Endometrium (tissue), 2 donors: ENCODE results near the gene AUTS2.

Experiments
- FAIRE-seq: peaks from 2 replicates; lab custom pipeline; 2012; peaks lifted over from hg19 to GRCh38; lab: Jason Lieb, UNC
- donor health status: control.
- donor health status: control.

The AUTS2 gene

DNA sequence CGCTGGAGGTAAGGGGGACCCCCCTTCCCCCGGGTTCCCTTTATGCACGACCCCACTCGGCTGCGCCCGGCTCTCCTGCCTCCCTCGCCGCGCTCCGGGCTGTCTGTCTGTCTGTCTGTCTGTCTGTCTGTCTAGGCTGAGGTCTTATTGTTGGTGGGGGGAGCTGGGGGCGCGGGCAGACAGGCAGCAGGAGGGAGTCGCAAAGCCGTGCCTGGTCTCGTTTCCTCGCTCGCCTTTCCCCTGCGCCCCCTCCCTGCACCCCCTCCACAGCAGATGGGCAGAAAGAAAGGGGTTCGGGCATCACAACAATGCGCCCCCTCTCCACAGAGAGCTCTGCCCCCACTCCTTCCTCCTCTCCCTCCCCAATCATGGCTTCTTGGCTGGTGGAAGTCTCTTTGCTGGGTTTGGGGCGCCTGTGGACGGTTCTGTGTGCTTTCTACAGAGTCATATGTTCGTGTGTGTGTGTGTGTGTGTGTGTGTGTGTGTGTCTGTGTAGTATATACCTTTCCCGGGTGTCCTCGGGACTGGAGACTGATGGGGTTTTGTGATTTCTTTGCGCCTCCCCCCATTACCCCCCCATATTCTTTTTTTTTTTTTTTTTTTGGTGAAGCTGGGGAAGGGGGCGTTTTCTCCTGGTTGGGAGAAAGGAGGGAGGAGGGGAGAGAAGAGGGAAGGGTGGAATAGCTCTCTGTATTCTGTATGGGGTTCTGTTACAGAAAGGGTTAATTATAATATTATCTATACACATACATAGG lies 1.9 kb downstream of the AUTS2 start:
- no peak for FAIRE-seq

DNA sequence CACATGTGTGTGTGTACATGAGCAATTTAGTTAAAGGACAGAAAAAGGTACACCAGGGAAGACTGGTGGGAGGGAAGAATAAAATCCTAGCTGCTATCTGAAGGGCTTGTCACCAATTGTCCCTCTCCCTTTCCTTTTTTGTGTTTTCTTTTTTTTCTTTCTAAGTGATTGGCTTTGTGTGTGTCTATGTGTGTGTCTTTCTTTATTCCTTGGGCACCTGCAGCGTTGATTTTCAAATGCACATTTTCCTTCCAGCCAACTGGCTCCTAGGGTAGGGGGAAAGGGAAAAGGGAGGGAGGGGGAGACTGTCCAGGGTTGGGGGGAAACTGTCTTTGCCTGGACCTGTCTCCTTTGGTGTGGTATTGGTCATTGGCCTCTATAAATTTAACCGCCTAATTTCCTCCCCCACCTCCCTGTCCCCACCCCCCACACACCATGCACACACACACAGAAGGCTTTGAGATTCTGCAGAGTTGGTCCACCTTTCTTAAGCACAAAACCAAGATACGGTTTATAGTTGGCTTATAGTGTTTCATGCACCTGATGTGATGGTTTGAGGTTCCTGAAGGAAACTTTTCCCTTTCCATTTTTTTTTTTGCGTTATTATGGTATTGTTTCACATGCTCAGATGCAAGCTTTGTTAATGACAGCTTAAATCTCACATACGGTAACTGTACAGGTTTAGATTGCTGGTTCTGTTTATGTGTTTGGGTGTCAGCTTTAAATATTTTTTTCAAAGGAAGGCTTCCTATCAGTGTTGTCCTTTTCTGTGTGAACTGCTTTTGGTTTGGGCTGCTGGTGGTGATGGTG lies 2.6 kb downstream of the AUTS2 start:
- no peak for FAIRE-seq

DNA sequence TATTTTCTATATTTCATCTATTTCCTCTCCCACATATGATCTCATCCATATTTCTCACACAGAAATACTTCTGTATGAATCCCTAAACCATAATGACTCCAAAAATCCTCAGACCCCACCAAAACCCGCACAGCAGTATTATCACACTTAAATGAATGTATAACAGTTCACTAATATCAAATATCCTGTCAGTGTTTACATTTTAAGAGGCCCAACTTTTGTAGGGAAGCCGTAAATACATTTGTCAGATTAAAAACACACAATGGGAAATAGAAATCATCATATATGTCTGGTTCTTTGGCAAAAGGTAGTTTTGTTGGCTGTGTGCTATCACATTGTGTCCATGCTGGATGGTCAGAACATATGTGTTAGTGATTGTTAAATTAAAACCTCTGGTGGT lies 4.2 kb downstream of the AUTS2 start:
- no peak for FAIRE-seq

DNA sequence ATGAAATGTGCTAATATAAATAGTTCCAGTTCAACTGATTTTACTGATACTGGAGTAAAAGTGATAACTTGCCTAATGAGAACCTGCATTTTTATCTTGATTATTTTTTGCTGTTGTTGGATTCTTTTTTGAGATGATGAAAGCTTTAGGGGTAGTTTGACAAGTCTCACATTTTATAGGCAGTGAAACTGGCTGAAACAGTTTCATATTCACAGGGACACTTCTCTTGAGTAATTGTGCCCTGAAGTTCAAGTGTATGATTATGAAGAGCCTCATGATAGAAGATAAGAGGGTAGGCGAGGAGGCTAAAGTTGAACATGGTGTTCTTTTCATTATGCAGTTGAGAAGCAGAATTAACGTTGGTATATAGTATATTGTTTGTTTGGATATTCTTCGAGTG lies 5.1 kb downstream of the AUTS2 start:
- FAIRE-seq, result no peak

DNA sequence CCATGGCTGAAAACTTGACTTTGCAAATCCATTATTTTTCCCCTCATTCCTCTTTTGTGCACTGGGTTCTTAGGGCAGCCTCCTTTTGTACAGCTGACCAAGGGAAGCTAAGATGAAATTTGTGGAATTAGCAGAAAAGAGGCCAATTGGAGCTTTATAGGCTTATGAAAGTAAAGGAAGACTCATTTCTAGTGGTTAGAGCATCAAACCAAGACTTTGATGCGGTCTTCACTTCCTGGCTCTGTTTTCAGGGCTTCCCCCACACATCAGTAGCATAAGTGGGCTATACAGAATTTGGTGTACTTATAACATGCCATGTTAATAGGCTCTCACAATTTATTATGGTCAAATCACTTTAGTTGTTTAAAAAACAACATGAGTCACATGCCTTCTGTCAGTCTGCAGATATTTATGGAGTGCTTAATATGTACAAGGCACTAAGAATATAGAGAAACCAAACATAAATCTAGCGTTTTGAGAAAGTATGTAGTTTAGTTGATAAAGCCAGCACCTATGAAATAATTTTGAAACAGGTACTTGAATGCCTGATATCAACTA lies 5.7 kb downstream of the AUTS2 start:
- no peak for FAIRE-seq

DNA sequence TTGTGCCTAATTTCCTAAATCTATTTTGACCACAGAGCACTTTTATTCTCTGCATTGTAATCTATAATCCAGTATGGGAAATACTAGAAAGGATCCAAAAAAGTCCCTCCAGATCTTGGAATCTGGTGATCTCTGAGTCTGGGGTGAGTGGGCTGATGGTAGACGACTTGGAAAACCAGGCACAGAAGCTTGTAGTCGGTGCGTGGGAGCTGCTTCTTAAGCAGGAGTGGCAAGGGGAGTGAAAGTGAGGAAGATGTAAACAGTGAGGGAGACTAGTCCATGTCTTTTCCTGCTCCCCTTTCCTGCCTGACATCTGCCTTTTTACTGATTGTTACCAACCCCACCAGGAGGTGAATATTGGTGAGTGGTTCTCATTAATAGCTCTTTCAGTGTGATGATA lies 6.8 kb downstream of the AUTS2 start:
- FAIRE-seq, result no peak

DNA sequence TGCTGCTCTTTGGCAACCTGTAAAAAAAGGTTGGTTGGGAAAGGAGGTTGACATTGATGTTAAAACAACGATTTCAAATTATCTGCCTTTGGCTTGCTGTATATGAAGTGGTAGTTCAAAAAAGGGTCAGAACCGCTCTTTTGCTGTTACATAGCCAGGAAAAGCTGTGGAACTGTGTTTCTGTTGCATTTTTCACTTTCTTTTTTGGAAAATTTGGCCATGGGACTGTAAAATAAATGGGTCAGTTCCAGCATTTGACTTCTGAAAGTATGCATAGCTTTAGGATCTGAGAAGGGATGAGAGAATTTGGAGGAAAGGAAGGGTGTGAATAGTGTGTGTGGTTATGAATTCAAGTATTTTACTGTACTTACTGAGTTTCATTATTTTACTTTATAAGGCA lies 7.3 kb downstream of the AUTS2 start:
- no peak for FAIRE-seq

DNA sequence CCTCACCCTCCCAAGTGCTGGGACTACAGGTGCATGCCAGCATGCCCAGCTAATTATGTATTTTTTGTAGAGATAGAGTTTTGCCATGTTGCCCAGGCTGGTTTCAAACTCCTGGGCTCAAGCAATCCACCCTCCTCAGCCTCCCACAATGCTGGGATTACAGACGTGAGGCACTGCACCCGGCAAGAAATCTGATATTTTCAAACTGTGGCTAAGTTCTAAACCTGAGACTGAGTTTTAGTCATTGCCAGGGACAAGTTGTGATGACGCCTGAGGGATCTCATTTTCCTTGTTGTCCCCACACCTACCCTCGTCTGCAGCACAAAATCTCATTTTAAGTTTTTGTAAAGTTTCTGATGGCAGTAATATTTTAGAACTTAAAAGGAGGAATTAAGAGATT lies 9.8 kb downstream of the AUTS2 start:
- FAIRE-seq, result no peak

DNA sequence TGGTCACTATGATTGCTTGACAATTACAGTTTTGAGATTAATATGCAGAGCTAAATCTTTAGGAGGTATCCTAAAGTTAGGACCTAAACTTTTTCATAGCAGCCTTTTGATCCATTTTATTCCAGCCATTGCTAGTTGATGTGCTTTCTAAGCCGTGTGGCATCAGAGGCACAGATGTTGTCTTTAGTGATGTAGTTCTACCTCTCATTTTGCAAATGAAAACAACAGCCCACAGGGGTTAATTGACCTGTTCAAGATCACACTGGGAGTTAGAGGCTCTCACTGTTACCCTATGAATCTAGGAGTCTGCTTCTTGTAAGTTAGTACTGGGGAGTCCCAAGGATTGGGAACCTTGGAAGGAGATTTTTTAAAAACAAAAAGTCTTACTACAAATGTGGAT lies 10.6 kb downstream of the AUTS2 start:
- FAIRE-seq, result no peak

DNA sequence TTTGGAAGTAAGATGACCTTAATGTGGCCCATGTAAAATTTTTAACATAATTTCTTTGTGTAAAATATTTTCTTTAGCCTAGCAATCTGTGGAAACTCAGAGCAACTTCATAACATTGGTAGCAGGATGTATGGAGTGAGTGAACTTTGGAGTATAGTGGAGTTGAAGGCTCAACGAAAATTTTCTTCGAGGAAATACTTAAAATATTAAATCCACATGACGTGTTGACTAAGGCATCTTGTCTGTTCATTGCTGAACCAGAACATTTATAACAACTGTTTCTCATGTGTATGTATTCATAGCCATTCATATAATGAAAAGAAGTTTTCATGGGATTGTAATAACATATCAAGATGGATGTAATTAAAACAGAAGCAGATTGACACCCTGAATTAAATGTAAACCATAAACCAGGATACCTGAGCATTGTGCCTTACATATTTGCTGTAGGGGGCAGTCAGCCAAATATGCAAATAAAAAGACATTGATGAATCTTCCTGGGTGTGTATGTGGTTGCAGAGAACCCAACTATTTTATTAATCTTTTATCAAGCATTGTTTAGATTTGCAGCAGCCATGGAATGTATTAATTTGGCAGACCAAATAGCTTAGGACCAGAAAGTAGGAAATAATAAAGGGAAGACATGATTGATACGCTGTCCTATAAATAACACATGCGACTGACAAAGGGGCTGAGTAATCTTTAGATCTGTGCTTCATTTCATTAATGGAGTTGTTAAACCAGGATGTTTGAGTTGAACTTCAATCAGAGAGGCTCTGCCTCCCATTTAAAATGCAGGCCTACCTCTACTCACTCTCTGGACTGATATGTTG lies 11.5 kb downstream of the AUTS2 start:
- no peak for FAIRE-seq

DNA sequence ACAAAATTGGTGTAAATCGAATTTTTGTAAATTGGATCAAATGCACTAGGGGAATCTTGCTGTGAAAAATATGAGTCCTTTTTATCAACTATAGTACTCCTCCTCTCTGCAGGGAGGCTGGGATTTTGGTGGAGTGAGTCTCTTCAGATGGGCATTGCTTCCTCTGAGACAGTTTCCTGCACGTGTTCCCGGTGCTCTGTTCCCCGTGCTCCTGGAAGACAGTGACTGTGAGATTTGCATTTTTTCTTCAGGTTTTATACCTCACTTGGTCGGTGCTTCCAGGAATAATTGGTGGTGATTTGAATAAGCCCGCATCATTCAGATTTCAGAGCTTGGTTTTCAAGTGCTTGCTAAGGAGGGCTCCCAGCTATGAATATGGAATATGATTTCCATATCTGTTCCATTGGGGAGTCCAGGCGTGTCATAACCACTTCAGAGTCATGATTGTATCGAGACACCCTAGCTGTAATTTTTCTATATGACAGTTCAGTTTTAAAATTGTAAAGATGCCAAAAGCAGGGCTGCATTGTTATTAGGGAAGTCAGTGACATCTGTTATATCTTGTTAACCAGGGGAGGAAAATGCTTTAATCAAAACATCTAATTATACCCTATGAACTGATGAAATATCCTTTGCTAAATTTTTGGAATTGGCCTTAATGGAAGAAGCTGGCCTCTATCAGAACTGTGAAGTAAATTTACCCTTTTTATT lies 12.3 kb downstream of the AUTS2 start:
- no peak for FAIRE-seq

DNA sequence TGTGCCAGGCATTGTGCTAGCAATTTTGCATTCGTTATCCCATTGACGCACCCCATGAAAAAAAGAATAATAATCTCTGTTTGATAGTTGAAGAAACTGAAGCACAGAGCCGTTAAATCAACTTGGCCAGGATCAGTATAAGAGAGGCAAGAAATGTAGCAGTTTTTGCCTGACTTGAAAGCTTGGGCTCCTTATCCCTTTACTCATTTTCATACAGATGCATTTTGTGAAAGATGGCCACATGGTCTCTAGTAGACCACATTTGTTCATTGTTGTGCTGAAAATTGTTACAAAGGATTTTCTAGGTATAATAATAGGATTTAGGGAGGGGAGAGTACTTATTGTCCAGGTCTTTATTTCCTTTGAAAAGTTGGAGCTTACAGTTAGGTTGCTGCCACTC lies 14.7 kb downstream of the AUTS2 start:
- FAIRE-seq, result no peak

DNA sequence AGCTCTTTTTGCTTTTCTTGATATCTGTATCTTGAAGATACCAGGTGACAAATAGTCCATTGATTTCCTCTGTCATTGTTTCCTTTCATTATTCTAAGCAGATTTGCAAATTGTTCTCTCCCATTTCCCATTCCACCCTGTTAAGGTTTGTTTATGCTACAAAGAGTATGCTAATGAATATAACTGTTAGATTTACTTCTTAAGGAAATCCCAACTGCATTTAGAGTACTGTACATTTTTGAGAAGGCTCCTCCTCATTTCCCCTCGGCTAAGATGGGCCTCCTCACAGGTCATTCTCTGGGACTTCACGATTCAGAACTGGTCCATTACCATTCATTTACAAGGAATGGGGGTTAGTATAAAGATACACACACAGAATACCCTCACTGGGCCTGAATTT lies 15.6 kb downstream of the AUTS2 start:
- no peak for FAIRE-seq

DNA sequence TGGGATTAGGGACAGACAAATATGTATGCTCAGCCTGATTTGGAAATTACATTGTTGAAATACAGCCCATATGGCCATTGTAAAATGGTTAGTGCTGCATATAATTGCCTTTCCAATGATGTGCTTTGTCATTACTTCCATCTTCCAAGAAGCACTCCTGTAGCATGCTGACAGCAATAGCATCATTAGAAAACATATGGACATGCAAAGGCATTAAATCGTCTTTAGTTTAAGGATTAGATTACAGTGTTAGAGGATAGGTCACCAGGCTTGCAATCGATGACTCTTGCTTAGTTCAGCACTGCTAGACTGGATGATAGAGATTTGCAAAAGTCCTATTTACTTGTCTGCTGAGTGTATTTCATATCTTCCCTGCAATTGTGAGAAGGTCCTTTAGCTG lies 17.4 kb downstream of the AUTS2 start:
- no peak for FAIRE-seq

DNA sequence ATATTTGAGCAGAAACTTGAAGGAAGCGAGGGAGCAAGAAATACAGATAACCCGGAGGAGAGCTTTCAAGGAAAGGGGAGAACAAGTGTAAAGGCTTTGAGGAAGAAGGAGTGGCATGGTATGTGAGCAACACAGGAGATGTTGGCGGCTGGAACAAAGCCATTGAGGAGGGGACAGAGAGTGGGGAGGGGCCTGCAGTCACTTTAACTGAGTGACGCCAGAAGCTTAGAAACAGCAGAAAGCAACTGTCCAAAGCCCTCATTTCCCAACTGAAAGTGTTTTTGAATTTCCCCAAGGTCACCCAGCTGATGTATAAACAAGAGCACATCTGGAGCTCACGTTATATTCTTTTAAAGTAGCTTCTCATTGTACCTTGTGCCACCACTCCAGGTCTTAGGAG lies 19.1 kb downstream of the AUTS2 start:
- no peak for FAIRE-seq

DNA sequence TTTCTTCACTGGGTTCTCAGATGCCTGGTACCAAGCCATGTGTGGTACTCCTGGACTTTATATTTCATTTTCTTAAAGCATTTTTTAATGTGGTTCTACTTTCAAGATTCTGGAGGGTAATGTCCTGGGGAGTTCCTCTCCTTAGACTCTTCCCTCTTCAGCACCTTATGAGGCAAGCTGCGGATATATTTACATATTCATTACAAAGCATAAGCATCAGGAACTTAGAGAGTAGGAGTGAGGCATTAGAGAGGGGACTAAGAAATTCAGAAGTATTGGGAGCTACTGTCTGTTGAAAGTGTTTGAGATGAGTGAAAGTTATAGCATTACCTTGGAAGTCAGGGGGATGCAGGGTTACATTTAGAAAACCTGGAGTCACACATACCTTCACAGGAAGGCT lies 20.8 kb downstream of the AUTS2 start:
- no peak for FAIRE-seq

DNA sequence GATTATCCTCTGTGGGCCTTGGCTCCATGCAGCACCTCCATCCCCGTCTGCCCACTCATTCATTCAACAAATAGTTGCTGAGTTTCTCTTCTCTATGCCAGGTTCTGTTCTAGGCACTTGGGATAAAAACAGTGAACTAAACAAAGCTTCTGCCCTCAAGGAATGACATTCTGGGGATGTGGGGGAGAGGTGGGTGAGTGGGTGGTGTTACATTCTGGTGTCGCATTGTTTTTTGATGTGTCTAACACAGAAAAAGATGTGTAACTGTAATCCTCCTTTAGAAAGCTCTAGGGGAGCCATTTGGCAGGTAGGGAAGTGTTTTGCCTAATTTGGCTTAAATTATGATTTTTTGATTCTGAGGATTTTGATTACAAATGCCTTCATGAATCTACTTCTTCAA lies 21.4 kb downstream of the AUTS2 start:
- no peak for FAIRE-seq

DNA sequence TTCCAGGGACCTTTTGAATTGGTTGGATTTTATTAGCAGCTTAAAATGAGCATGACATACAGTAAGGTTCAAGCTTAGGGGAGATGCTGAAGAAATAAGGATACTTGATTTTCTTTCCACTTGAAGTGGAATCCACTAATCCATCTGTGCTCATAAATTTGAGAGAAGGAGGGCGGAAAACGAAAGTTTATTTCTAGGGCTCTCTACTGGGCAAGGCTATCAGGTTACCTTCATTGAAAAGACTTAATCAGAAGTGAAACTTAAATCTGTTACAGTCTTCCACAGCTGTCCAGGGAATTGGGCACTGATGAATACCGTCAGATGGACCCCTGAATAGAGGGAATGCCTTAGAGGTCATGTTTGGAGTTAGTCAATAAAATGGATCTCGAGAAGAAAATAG lies 21.8 kb downstream of the AUTS2 start:
- FAIRE-seq, result no peak

DNA sequence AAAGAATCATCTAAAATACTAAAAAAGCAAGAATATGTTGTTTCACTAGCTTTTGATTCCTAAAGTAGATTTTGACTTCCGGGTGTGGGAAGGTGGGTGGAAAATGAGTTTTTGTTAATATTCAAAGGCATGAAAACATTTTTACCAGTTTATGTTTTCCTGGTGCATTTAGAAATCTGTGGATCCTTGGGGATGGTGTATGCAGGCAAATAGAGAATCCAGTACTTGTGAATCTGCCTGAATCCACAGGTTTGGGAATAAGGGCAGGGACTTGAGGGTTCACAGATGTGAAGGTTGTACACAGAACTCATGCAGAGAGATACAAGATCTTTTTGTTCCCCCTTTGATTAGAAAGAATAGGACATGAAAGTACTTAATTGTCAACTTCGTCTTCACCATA lies 22.4 kb downstream of the AUTS2 start:
- no peak for FAIRE-seq

DNA sequence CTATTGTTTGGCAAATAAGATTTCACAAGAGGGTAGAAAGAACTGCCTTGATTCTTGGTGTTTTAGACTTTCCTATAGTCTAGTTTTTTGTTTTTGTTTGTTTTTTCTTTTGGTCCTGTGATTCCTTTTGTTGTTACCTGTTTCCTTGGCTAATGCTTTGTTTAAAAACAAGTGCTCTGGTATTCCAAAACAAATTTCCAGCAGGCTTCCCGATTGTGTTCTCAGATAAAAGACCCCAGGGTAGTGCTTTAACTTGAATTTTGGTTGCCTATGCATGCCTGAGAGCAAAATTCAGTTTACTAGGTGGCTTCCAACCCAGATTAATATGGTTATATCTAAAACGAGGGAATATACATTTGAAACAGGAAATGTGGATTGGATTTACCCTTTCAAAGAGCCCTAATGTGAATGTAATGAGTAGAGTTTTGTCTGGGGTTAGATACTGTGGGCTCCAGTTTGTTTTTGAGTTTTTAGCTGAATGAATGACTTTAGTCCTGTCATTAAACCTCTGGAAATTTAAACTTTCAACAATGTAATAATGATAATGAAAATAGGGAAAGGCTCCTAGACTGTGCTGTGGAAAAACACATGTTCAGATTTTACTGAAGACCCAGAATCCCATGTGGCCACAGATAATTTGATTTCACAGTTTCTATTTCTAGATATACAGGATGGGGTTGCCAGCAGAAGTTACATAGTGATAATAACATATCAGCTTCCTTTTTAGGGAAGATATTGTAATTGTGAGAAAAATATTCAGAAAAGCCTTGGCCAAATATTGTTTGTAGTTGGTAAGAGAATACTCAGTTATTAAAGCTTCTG lies 23.9 kb downstream of the AUTS2 start:
- FAIRE-seq, result no peak

DNA sequence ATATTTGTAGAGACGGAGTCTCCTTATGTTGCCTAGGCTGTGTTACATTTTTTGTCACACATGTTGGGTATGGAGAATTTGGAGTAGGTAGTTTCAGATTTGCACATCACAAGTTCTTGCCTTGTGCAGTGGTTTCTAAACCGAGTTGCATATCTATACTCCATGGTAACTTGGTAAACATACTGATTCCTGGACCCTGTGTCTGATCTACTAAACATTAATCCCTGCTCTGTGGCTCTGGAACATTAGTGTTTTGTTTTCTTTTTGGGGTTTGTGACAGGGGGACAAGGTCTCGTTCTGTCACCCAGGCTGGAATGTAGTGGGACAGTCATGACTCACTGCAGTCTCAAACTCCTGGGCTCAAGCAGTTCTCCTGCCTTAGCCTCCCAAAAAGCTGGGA lies 24.7 kb downstream of the AUTS2 start:
- FAIRE-seq, result no peak
